GM23338 (cell line): ENCODE results near the gene PRKACA. TPM values are rescaled to one million over a fixed set of nuclear protein-coding genes. Genes with fewer than 3 reads are reported as not detected.
A peak's percentile ranks its signal among the peaks of the same experiment; 100 is the strongest.

Experiments used
- ATAC-seq: fragments of 200-7000 bp; cut with Tn5 transposase; 3 replicates; pipeline ENCODE4 v1.9.1; 2020
- DNase-seq: peaks from one replicate; pipeline ENCODE4 v3.0.0-alpha.2; 2015; ENCODE audit warnings: low spot score
- H2AFZ ChIP-seq: fragments of 200-600 bp; sonication (generic); 2 replicates; pipeline ENCODE4 v1.8.0; 2016; ENCODE audit warnings: antibody characterized with exemption, mild to moderate bottlenecking, moderate library complexity
- H3F3A ChIP-seq: fragments of 200-600 bp; sonication (generic); replicated peaks from 2 replicates; pipeline ENCODE4 v1.8.0; 2017; ENCODE audit warnings: antibody characterized with exemption, mixed run types, low read depth
- H3K27ac ChIP-seq: fragments of 200-600 bp; sonication (generic); 2 replicates; pipeline ENCODE4 v1.6.1; 2016; ENCODE audit warnings: low read depth
- H3K27me3 ChIP-seq: fragments of 200-600 bp; sonication (generic); 2 replicates; pipeline ENCODE4 v1.8.0; 2016; ENCODE audit warnings: mild to moderate bottlenecking, mixed run types, moderate library complexity; ENCODE audit not compliant: insufficient read depth
- H3K36me3 ChIP-seq: fragments of 200-600 bp; sonication (generic); 2 replicates; pipeline ENCODE4 v1.8.0; 2016; ENCODE audit warnings: mild to moderate bottlenecking; ENCODE audit not compliant: insufficient read depth
- H3K4me1 ChIP-seq: fragments of 200-600 bp; sonication (generic); 2 replicates; pipeline ENCODE4 v1.8.0; 2016; ENCODE audit warnings: mild to moderate bottlenecking, moderate library complexity; ENCODE audit not compliant: insufficient read depth
- H3K4me2 ChIP-seq: fragments of 200-600 bp; sonication (generic); 2 replicates; pipeline ENCODE4 v1.7.1; 2017; ENCODE audit warnings: mixed run types
- H3K4me3 ChIP-seq: fragments of 200-600 bp; sonication (generic); 2 replicates; pipeline ENCODE4 v1.6.1; 2016; ENCODE audit warnings: mixed run types
- H3K79me2 ChIP-seq: fragments of 200-600 bp; sonication (generic); replicated peaks from 2 replicates; pipeline ENCODE4 v1.8.0; 2017; ENCODE audit warnings: mild to moderate bottlenecking; ENCODE audit not compliant: insufficient read depth
- H3K9me2 ChIP-seq: fragments of 200-600 bp; sonication (generic); 2 replicates; pipeline ENCODE4 v1.8.0; 2017; ENCODE audit not compliant: insufficient read depth
- H4K20me1 ChIP-seq: fragments of 200-600 bp; sonication (generic); replicated peaks from 2 replicates; pipeline ENCODE4 v1.8.0; 2017; ENCODE audit warnings: mild to moderate bottlenecking; ENCODE audit not compliant: insufficient read depth
- H3K27ac Mint-ChIP-seq: 2 replicates; pipeline ENCODE4 v1.8.0; 2020; ENCODE audit warnings: inconsistent platforms, mild to moderate bottlenecking, moderate library complexity, mixed read lengths
- H3K27me3 Mint-ChIP-seq: 3 replicates; pipeline ENCODE4 v1.8.0; 2022; ENCODE audit warnings: low read depth, mild to moderate bottlenecking, moderate library complexity, mixed read lengths, inconsistent platforms; ENCODE audit not compliant: insufficient read depth, poor library complexity
- H3K36me3 Mint-ChIP-seq: 3 replicates; pipeline ENCODE4 v1.8.0; 2021; ENCODE audit warnings: low read depth, mild to moderate bottlenecking, inconsistent platforms, moderate library complexity, mixed read lengths
- H3K4me1 Mint-ChIP-seq: 3 replicates; pipeline ENCODE4 v1.8.0; 2020; ENCODE audit warnings: mild to moderate bottlenecking, inconsistent platforms, mixed read lengths
- H3K4me3 Mint-ChIP-seq: 3 replicates; pipeline ENCODE4 v1.8.0; 2021; ENCODE audit warnings: moderate library complexity, mild to moderate bottlenecking, inconsistent platforms, mixed read lengths
- H3K9me3 Mint-ChIP-seq: 3 replicates; pipeline ENCODE4 v1.8.0; 2020; ENCODE audit warnings: moderate library complexity, mild to moderate bottlenecking, inconsistent platforms, mixed read lengths
- CREB1 ChIP-seq: fragments of 250-450 bp; sonication (Bioruptor Pico); IDR thresholded peaks from 2 replicates; pipeline ENCODE4 v1.5.0; 2020; ENCODE audit warnings: low read depth, mild to moderate bottlenecking, moderate library complexity
- ETS1 ChIP-seq: IDR thresholded peaks from 2 replicates; pipeline ENCODE4 v1.6.1; 2016; ENCODE audit warnings: antibody characterized with exemption
- EZH2 ChIP-seq: fragments of 200-600 bp; sonication (generic); IDR thresholded peaks from one replicate; pipeline ENCODE4 v1.8.0; 2017; ENCODE audit warnings: antibody characterized with exemption, mild to moderate bottlenecking, low read depth; ENCODE audit not compliant: unreplicated experiment
- EZH2phosphoT487 ChIP-seq: fragments of 200-600 bp; sonication (generic); IDR thresholded peaks from one replicate; pipeline ENCODE4 v1.8.1; 2018; ENCODE audit warnings: antibody characterized with exemption; ENCODE audit not compliant: unreplicated experiment
- JUNB ChIP-seq: IDR thresholded peaks from one replicate; pipeline ENCODE4 v1.6.1; 2016; ENCODE audit warnings: antibody characterized with exemption; ENCODE audit not compliant: unreplicated experiment
- NANOG ChIP-seq: IDR thresholded peaks from 2 replicates; pipeline ENCODE4 v1.6.1; 2016; ENCODE audit warnings: antibody characterized with exemption, borderline replicate concordance
- POLR2AphosphoS5 ChIP-seq: IDR thresholded peaks from 2 replicates; pipeline ENCODE4 v1.6.1; 2016; ENCODE audit warnings: antibody characterized with exemption, low read depth
- STAT1 ChIP-seq: IDR thresholded peaks from one replicate; pipeline ENCODE4 v1.6.1; 2016; ENCODE audit warnings: antibody characterized with exemption; ENCODE audit not compliant: unreplicated experiment
- ZNF114 ChIP-seq: fragments of 250-450 bp; sonication (Bioruptor Pico); IDR thresholded peaks from 2 replicates; pipeline ENCODE4 v1.5.0; 2020; ENCODE audit warnings: mild to moderate bottlenecking, moderate library complexity
- ZNF331 ChIP-seq: fragments of 250-450 bp; sonication (Bioruptor Pico); IDR thresholded peaks from 2 replicates; pipeline ENCODE4 v1.5.0; 2020; ENCODE audit warnings: low read depth, mild to moderate bottlenecking, moderate library complexity
- ZNF462 ChIP-seq: fragments of 250-450 bp; sonication (Bioruptor Pico); IDR thresholded peaks from 2 replicates; pipeline ENCODE4 v1.5.0; 2020; ENCODE audit warnings: mild to moderate bottlenecking, moderate library complexity
- polyA plus RNA-seq: library from polyadenylated mRNA; unstranded; fragments of >200 nt; fragmentation: Nextera tagmentation; extraction: Ambion mirVana; gene quantifications from 2 replicates; pipeline ENCODE4 v1.2.1, GENCODE V29; 2016
- total RNA-seq: library from RNA; depleted of rRNA; stranded (reverse); fragments of >200 nt; shearing (Covaris generic); gene quantifications from 2 replicates; pipeline ENCODE4 v1.2.3, GENCODE V29; 2014
- TF ChIP-seq, protein P1 (sequence below), 2 experiments: fragments of 200-600 bp in 1 of 2; sonication (generic) in 1 of 2; conservative IDR thresholded peaks; 2 replicates each; pipeline versions ENCODE4 v1.5.1 to v1.6.1; 2016 to 2017; ENCODE audit warnings: antibody characterized with exemption in 2 of 2, low read depth in 2 of 2, mild to moderate bottlenecking in 2 of 2, moderate library complexity in 1 of 2
- TF ChIP-seq, protein P2 (sequence below): IDR thresholded peaks from one replicate; pipeline ENCODE4 v1.6.1; 2018; ENCODE audit warnings: antibody characterized with exemption; ENCODE audit not compliant: unreplicated experiment

Gene PRKACA
- total and polyA plus RNA-seq, 2 experiments from 2014 or later, result 13.0 to 31.3 TPM

DNA sequence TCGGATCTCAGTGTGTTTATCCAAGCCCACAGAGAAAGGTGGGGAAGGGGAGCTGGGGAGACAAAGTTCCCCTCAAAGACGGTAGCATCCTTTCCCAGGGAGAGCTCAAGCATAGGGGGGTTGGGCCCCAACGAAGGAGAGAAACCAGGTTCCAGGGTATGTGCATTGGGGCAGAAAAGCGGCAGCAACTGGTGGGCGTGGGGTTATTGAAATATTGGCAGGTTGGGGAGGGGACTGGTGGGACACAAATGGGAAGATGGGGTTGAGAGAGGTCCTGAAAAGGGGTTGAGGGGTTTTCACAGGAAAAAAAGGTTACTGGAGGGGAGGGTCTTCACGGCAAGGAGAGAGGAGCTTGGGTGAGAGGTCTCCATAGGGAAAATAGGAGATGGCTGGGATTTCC lies 17.8 kb upstream of the PRKACA start:
- H3K4me3 Mint-ChIP-seq, result peak overlapping the region; percentile 83
- Histone ChIP-seq H4K20me1 (peaks cover 20% of the 10 kb centered on the region; the same call in 1 of the 2 replicates), H3K4me1 (peaks cover 27% of the 10 kb centered on the region), H3K4me3 (peak overlapping the region; percentile 77), H3K27me3 (no peaks in the 10 kb centered on the region), H3K79me2 (peaks cover 15% of the 10 kb centered on the region), H3F3A (peaks cover 12% of the 10 kb centered on the region), H3K9me2 (no peaks in the 10 kb centered on the region), H3K36me3 (no peaks in the 10 kb centered on the region), H2AFZ (no peak overlapping the region), H3K4me2 (peak overlapping the region; percentile 87), H3K27ac (no peak overlapping the region)
- ATAC-seq, result no peak
- peak overlapping the region; percentile 71 for H3K27ac Mint-ChIP-seq
- H3K4me1 Mint-ChIP-seq, result peaks cover 18% of the 10 kb centered on the region
- no peak for DNase-seq
- H3K36me3 Mint-ChIP-seq, result peaks cover 22% of the 10 kb centered on the region
- peaks cover 2% of the 10 kb centered on the region; the same call in 1 of the 3 replicates for H3K9me3 Mint-ChIP-seq
- H3K27me3 Mint-ChIP-seq, result peaks cover 8% of the 10 kb centered on the region
- TF ChIP-seq ZNF331 (no peak), ZNF114 (CRISPR knock-in tag) (no peak), ZNF462 (CRISPR knock-in tag) (no peak), EZH2phosphoT487 (no peak), POLR2AphosphoS5 (no peak), EZH2 (no peak), ETS1 (no peak), NANOG (no peak), CREB1 (CRISPR knock-in tag) (no peak), JUNB (no peak), STAT1 (no peak)
- TF ChIP-seq, protein P1, sequence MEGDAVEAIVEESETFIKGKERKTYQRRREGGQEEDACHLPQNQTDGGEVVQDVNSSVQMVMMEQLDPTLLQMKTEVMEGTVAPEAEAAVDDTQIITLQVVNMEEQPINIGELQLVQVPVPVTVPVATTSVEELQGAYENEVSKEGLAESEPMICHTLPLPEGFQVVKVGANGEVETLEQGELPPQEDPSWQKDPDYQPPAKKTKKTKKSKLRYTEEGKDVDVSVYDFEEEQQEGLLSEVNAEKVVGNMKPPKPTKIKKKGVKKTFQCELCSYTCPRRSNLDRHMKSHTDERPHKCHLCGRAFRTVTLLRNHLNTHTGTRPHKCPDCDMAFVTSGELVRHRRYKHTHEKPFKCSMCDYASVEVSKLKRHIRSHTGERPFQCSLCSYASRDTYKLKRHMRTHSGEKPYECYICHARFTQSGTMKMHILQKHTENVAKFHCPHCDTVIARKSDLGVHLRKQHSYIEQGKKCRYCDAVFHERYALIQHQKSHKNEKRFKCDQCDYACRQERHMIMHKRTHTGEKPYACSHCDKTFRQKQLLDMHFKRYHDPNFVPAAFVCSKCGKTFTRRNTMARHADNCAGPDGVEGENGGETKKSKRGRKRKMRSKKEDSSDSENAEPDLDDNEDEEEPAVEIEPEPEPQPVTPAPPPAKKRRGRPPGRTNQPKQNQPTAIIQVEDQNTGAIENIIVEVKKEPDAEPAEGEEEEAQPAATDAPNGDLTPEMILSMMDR (conservative IDR thresholded peaks at IDR 0.05; ENCODE audit: low read depth in 2 of 2), result no peak
- TF ChIP-seq, protein P2, sequence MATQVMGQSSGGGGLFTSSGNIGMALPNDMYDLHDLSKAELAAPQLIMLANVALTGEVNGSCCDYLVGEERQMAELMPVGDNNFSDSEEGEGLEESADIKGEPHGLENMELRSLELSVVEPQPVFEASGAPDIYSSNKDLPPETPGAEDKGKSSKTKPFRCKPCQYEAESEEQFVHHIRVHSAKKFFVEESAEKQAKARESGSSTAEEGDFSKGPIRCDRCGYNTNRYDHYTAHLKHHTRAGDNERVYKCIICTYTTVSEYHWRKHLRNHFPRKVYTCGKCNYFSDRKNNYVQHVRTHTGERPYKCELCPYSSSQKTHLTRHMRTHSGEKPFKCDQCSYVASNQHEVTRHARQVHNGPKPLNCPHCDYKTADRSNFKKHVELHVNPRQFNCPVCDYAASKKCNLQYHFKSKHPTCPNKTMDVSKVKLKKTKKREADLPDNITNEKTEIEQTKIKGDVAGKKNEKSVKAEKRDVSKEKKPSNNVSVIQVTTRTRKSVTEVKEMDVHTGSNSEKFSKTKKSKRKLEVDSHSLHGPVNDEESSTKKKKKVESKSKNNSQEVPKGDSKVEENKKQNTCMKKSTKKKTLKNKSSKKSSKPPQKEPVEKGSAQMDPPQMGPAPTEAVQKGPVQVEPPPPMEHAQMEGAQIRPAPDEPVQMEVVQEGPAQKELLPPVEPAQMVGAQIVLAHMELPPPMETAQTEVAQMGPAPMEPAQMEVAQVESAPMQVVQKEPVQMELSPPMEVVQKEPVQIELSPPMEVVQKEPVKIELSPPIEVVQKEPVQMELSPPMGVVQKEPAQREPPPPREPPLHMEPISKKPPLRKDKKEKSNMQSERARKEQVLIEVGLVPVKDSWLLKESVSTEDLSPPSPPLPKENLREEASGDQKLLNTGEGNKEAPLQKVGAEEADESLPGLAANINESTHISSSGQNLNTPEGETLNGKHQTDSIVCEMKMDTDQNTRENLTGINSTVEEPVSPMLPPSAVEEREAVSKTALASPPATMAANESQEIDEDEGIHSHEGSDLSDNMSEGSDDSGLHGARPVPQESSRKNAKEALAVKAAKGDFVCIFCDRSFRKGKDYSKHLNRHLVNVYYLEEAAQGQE, result no peak
